Measurements from ENCODE around the gene SNAPC3. TPM values are rescaled to one million over a fixed set of nuclear protein-coding genes. Genes with fewer than 3 reads are reported as not detected.

The SNAPC3 gene
- total and polyA plus RNA-seq, 2 of the 4 experiments (the other 2 are of a cell fraction) = 22.0 to 31.0 TPM

DNA sequence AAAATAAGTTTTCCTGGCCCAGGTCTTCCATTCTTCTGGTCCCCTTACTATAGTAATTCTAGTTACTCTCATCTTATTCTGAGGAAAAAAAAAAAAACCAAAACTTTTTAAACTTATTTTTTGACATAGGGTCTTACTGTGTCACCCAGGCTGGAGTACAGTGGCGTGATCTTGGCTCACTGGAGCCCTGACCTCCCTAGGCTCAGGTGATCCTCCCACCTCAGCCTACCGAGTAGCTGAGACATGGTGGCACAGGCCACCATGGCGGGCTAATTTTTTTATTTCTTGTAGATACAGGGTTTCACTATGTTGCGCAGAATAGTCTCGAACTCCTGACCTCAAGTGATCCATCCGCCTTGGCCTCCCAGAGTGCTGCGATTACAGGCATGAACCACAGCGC lies 38.4 kb downstream of the SNAPC3 start:
- H2AK9ac ChIP-seq (replicated peaks; ENCODE audit: low read depth, low read length, poor library complexity) = no peak overlapping the region
- H3K27ac ChIP-seq (ENCODE audit: insufficient read depth, low read length) = no peak overlapping the region
- no peak overlapping the region for H2BK20ac ChIP-seq (ENCODE audit: low read depth, low read length)
- H3K9me3 ChIP-seq (ENCODE audit: control insufficient read depth, insufficient read depth, low read length) = no peaks in the 10 kb centered on the region
- dilution Hi-C loops (cut with HindIII; ENCODE audit: low sequenced_read_pairs, unreplicated experiment) = no loop called here
- H4K8ac ChIP-seq (ENCODE audit: low read depth in 2 of 2, low read length in 2 of 2) = no peak overlapping the region
- no peak overlapping the region for H2BK15ac ChIP-seq (ENCODE audit: low read depth, low read length)
- ATAC-seq (ENCODE audit: low read depth) (no peak), DNase-seq (no peak)
- no peak overlapping the region for H2BK120ac ChIP-seq (ENCODE audit: low read depth, low read length)
- no peak overlapping the region for H4K91ac ChIP-seq (ENCODE audit: insufficient read depth, low read depth, low read length)
- H3K4me3 ChIP-seq (ENCODE audit: insufficient read depth, low read depth, low read length) = no peak overlapping the region
- H3K4ac ChIP-seq (ENCODE audit: low read depth, low read length) = no peak overlapping the region
- no peak overlapping the region for H3K4me2 ChIP-seq (ENCODE audit: low read depth, low read length)
- ChIA-PET CTCF (interaction anchor here (0.9 kb wide), 1 partner anchor 9 kb away, joined by 3 read pairs; no protein-coding TSS in a partner anchor), POLR2A (ENCODE audit: unreplicated experiment) (no interaction called here)
- H4K20me1 ChIP-seq (ENCODE audit: insufficient read depth, low read length) = no peaks in the 10 kb centered on the region
- H3K4me1 ChIP-seq (ENCODE audit: control insufficient read depth, insufficient read depth, low read length) = 0 out of 2 replicates have a peak, but pooled peaks cover 1% of the 10 kb centered on the region
- intact Hi-C loops (cut with micrococcal nuclease) = no loop called here
- no peak overlapping the region for H3K23ac ChIP-seq (ENCODE audit: low read depth, low read length)
- no peaks in the 10 kb centered on the region for H3K27me3 ChIP-seq (ENCODE audit: control insufficient read depth, insufficient read depth, low read length)
- no peak overlapping the region for H3K56ac ChIP-seq (ENCODE audit: extremely low read depth, insufficient read depth, low read length)
- no peak overlapping the region for H3K18ac ChIP-seq (ENCODE audit: low read depth, low read length)
- no peak overlapping the region for H3K14ac ChIP-seq (replicated peaks; ENCODE audit: low read depth, low read length)
- no TSS peak for BruUV-seq (replicated peaks)
- no peak for TF ChIP-seq RCOR1 (IDR thresholded peaks at IDR 0.05; ENCODE audit: insufficient replicate concordance, low read length)
- H3K9ac ChIP-seq (ENCODE audit: low read depth, low read length) = no peak overlapping the region
- no peak overlapping the region for H2AFZ ChIP-seq (replicated peaks; ENCODE audit: low read length, poor library complexity)
- in situ Hi-C loops (cut with MboI; ENCODE audit: low sequenced_read_pairs) = no loop called here
- H2AK5ac ChIP-seq (ENCODE audit: low read depth, low read length) = no peak overlapping the region
- H3K9me1 ChIP-seq (ENCODE audit: insufficient read depth, low read length) = no peaks in the 10 kb centered on the region
- H3K79me1 ChIP-seq (ENCODE audit: low read depth in 1 of 2, low read length in 2 of 2) = peaks cover 0 to 3% of the 10 kb centered on the region in 2 experiments; a peak in 1 of 4 replicates
- no CpG with 5 or more reads among the region's 8 CpGs for WGBS, 2 experiments (ENCODE audit: extremely low coverage in 2 of 2, insufficient read length in 1 of 2)
- H4K5ac ChIP-seq (ENCODE audit: low read depth, low read length) = no peak overlapping the region
- H2BK5ac ChIP-seq (ENCODE audit: low read depth, low read length, poor library complexity, severe bottlenecking) = no peak overlapping the region
- H3K36me3 ChIP-seq (ENCODE audit: control insufficient read depth, insufficient read depth, low read length) = peaks cover 40% of the 10 kb centered on the region

All from IMR-90 (cell line).